Measurements from ENCODE around the gene PTPRE.
A peak's percentile ranks its signal among the peaks of the same experiment; 100 is the strongest.

The PTPRE gene

GRCh38 chr10:128000471-128001362, 93.8 kb downstream of the PTPRE start:
- DNase-seq (ENCODE audit: low read depth): no peak

- DNase-seq (ENCODE audit: low read depth): no peak
Observed at GRCh38 chr10:128001363-128001745, 94.5 kb downstream of the PTPRE start.

GRCh38 chr10:128001849-128002248, 94.9 kb downstream of the PTPRE start:
- DNase-seq (ENCODE audit: low read depth): no peak

GRCh38 chr10:128003521-128003920, 96.6 kb downstream of the PTPRE start:
- no peak for DNase-seq (ENCODE audit: low read depth)

GRCh38 chr10:128005858-128006257, 99.0 kb downstream of the PTPRE start:
- no peak for DNase-seq (ENCODE audit: low read depth)

- no peak for DNase-seq (ENCODE audit: low read depth)
Observed at GRCh38 chr10:128007056-128007455, 100.2 kb downstream of the PTPRE start.

GRCh38 chr10:128007971-128008370, 101.1 kb downstream of the PTPRE start:
- no peak for DNase-seq (ENCODE audit: low read depth)

GRCh38 chr10:128008521-128009250, 101.8 kb downstream of the PTPRE start:
- DNase-seq (ENCODE audit: low read depth): no peak

GRCh38 chr10:128009372-128010126, 102.6 kb downstream of the PTPRE start:
- DNase-seq (ENCODE audit: low read depth): no peak

- DNase-seq (ENCODE audit: low read depth): peak; percentile 77
Observed at GRCh38 chr10:128011059-128011979, 104.4 kb downstream of the PTPRE start.

GRCh38 chr10:128013626-128014025, 106.7 kb downstream of the PTPRE start:
- DNase-seq (ENCODE audit: low read depth): no peak

GRCh38 chr10:128014236-128014635, 107.3 kb downstream of the PTPRE start:
- DNase-seq (ENCODE audit: low read depth): no peak

- DNase-seq (ENCODE audit: low read depth): no peak
Observed at GRCh38 chr10:128016423-128017060, 109.6 kb downstream of the PTPRE start.

GRCh38 chr10:128017822-128018221, 110.9 kb downstream of the PTPRE start:
- DNase-seq (ENCODE audit: low read depth): no peak

- DNase-seq (ENCODE audit: low read depth): no peak
Observed at GRCh38 chr10:128018236-128018635, 111.3 kb downstream of the PTPRE start.

GRCh38 chr10:128018691-128019090, 111.8 kb downstream of the PTPRE start:
- no peak for DNase-seq (ENCODE audit: low read depth)

- DNase-seq (ENCODE audit: low read depth): no peak
Observed at GRCh38 chr10:128022261-128023196, 115.6 kb downstream of the PTPRE start.

GRCh38 chr10:128024426-128024825, 117.5 kb downstream of the PTPRE start:
- no peak for DNase-seq (ENCODE audit: low read depth)

- no peak for DNase-seq (ENCODE audit: low read depth)
Observed at GRCh38 chr10:128025437-128025836, 118.5 kb downstream of the PTPRE start.

- DNase-seq (ENCODE audit: low read depth): no peak
Observed at GRCh38 chr10:128025951-128026350, 119.0 kb downstream of the PTPRE start.

Data from stimulated activated CD8-positive, alpha-beta memory T cell treated with anti-CD3 and anti-CD28 coated beads, Interleukin-12 subunit alpha, Interleukin-12 subunit beta, amount 100 ng/mL, for 4 hours (primary cell).